ENCODE measurements around the gene PLEKHN1.
"Not testable (repeated sequence)": the region's sequence is repeated elsewhere in the genome, so short reads cannot be mapped to it uniquely, and the experiment has no call there.

The PLEKHN1 gene

DNA sequence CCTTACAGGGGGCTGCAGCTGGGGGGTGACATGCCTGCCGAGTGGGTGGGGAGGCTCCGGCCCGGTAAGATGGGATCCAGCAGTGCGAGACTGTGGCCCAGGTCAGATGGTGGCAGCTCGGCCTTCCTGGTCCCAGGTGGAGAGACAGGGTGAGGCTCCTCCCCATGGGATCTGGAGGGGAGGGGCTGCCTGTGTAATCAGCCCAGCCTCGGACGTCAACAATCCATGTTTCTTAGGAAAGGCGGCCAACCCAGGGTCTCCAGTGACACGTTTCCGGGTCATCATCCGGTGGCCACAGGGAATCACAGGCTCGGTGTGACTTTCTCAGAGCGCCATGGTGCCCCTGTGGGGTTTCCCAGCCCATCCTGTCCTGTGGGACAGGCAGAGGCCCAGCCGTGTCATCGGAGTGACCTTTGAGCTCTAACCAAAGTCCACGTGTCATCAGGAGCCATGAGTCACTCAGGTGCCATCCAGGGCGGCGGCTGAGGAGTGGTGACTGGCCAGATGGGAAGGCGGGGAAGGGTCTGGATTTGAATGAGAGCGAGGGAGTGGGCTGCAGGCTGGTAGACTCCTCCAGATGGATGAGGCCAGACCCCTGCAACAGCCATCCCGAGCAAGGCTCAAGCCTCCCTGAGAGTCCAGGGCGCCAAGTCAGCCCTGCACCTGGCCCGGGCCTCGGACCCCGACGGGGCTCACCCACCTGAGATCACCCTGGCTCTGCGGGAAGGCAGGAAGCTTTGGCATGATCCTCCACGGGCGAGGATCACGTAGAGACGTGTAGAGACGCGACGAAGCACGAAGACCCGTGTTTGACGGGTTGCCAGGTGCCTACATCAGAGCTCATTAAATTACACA, 40.2 kb downstream of the PLEKHN1 start:
- TF ChIP-seq, protein P1, sequence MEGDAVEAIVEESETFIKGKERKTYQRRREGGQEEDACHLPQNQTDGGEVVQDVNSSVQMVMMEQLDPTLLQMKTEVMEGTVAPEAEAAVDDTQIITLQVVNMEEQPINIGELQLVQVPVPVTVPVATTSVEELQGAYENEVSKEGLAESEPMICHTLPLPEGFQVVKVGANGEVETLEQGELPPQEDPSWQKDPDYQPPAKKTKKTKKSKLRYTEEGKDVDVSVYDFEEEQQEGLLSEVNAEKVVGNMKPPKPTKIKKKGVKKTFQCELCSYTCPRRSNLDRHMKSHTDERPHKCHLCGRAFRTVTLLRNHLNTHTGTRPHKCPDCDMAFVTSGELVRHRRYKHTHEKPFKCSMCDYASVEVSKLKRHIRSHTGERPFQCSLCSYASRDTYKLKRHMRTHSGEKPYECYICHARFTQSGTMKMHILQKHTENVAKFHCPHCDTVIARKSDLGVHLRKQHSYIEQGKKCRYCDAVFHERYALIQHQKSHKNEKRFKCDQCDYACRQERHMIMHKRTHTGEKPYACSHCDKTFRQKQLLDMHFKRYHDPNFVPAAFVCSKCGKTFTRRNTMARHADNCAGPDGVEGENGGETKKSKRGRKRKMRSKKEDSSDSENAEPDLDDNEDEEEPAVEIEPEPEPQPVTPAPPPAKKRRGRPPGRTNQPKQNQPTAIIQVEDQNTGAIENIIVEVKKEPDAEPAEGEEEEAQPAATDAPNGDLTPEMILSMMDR (IDR thresholded peaks at IDR 0.05; ENCODE audit: low read depth, low read length, missing control alignments) = no peak
- DNase-seq (ENCODE audit: low read depth) = no peak
- no peak overlapping the region for H3K4me3 ChIP-seq (ENCODE audit: low read depth, low read length)
- in situ Hi-C loops (cut with HindIII; ENCODE audit: low sequenced_read_pairs) = no loop called here

DNA sequence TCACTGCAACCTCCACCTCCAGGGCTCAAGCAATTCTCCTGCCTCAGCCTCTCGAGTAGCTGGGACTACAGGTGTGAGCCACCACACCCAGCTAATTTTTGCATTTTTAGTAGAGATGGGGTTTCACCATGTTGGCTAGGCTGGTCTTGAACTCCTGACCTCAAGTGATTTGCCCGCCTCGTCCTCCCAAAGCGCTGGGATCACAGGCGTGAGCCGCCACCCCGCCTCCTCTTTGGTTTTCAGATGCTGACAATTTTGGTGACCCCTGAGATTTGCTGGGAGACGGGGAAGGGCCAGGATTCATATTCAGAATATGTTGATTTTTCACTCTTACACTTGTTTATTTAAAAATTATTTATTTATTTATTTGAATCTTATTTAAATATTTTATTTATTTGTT, 43.8 kb downstream of the PLEKHN1 start:
- in situ Hi-C loops (cut with HindIII; ENCODE audit: low sequenced_read_pairs); H3K4me3 ChIP-seq (ENCODE audit: low read depth, low read length); DNase-seq (ENCODE audit: low read depth): not testable (repeated sequence)

DNA sequence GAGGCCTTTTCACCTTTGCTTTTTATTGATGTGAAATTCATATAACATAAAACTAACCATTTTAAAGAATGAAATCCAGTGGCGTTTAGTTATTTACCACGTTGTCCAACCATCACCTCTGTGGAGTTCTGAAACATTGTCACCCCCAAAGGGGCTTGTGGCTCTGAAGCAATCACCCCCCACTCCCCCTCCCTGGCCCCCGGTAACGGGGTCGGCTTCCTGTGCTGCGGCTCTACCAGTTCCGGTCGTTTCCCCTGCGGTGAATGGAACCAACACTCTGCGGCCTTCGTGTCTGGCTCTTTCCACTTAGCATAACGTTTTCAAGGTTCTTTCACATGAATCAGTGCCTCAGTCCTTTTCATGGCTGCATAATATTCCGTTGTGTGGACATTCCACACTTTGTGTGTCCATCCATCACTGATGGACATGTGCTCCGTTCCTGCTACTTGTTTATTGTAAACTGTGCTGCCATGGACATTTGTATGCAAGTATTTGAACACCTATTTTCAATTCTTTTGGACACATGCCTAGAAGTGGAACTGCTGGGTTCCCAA, 45.2 kb downstream of the PLEKHN1 start:
- H3K4me3 ChIP-seq (ENCODE audit: low read depth, low read length) = no peak overlapping the region
- TF ChIP-seq, protein P1 (IDR thresholded peaks at IDR 0.05; ENCODE audit: low read depth, low read length, missing control alignments) = no peak
- DNase-seq (ENCODE audit: low read depth) = no peak
- in situ Hi-C loops (cut with HindIII; ENCODE audit: low sequenced_read_pairs) = no loop called here

DNA sequence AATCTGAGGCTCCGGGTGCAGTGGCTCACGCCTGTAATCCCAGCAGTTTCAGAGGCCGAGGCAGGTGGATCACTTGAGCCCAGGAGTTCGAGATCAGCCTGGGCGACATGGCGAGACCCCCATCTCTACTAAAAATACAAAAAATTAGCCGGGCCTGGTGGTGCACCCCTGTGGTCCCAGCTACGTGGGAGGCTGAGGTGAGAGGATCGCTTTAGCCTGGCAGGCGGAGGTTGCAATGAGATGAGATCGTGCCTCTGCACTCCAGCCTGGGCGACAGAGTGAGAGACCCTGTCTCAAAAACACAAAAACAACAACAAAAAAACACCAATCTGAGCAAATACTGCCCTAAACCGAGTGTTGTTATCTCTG, 46.4 kb downstream of the PLEKHN1 start:
- DNase-seq (ENCODE audit: low read depth); in situ Hi-C loops (cut with HindIII; ENCODE audit: low sequenced_read_pairs): not testable (repeated sequence)
- H3K4me3 ChIP-seq (ENCODE audit: low read depth, low read length) = peak overlapping the region; percentile 49

DNA sequence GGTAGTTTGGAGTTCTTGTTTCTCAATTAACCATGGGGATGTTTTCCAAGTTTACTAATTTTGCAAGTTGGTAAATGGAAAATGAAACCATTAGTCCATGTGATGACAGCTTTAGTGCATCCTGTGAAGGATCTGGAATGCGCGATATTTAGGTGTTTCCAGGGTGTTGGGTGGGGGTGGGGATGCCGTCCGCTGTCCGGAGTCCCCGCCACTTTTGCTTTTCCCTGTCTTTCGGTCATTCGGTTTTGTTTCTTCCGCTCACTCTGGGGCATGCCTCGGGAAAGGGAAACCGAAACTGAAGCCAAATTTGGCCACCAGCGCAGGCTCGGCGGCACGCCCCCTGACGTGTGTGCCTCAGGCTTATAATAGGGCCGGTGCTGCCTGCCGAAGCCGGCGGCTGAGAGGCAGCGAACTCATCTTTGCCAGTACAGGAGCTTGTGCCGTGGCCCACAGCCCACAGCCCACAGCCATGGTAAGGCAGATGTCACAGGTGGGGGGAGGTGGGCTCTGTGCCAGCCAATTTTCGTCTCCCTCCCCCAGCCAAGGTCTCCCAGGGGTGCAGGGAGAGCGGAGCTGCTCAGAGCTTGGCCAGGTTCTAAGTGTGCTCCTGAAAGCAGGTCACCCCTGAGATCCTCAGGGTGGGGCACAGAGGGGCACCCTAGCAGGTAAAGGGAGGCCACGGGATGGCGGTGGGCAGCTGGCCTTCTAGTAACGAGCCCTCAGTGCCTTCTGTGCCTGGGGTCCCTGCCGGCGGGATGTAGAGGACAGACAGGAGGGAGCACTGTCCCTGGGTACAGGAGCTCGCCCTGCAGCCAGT, 47.0 kb downstream of the PLEKHN1 start, which contains the start of gene ISG15:
TSS of gene ISG15 (plus strand) at position 393 of the 817 bp plus-strand sequence. CDS start at position 470, 77 bp downstream.
- in situ Hi-C loops (cut with HindIII; ENCODE audit: low sequenced_read_pairs) = no loop called here
- peak; percentile 70 for DNase-seq (ENCODE audit: low read depth)
- H3K4me3 ChIP-seq (ENCODE audit: low read depth, low read length) = peak within 1 kb of the TSS; percentile 49
- TF ChIP-seq, protein P1 (IDR thresholded peaks at IDR 0.05; ENCODE audit: low read depth, low read length, missing control alignments) = no peak

DNA sequence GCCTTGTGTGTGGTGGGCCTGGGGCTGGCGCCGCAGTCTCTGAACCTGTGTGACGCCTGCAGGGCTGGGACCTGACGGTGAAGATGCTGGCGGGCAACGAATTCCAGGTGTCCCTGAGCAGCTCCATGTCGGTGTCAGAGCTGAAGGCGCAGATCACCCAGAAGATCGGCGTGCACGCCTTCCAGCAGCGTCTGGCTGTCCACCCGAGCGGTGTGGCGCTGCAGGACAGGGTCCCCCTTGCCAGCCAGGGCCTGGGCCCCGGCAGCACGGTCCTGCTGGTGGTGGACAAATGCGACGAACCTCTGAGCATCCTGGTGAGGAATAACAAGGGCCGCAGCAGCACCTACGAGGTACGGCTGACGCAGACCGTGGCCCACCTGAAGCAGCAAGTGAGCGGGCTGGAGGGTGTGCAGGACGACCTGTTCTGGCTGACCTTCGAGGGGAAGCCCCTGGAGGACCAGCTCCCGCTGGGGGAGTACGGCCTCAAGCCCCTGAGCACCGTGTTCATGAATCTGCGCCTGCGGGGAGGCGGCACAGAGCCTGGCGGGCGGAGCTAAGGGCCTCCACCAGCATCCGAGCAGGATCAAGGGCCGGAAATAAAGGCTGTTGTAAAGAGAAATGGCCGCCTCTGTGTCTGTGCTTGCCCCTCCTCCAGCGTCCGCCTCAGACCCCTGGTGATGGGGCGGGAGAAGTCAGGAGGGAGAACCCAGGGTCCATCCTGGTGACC, 47.8 kb downstream of the PLEKHN1 start:
- TF ChIP-seq, protein P1 (IDR thresholded peaks at IDR 0.05; ENCODE audit: low read depth, low read length, missing control alignments) = no peak
- in situ Hi-C loops (cut with HindIII; ENCODE audit: low sequenced_read_pairs) = no loop called here
- H3K4me3 ChIP-seq (ENCODE audit: low read depth, low read length) = peak overlapping the region; percentile 49
- DNase-seq (ENCODE audit: low read depth) = no peak
